Common myeloid progenitor, CD34-positive (primary cell): ENCODE measurements around the gene TAOK2.

Experiments
- CTCF ChIA-PET: fragments of 350-600 bp; sonication (Branson Sonifier 250); formaldehyde crosslinking; loops from one replicate; lab custom pipeline; 2021; ENCODE audit warnings: antibody characterized with exemption; lab: Charles Lee
- POLR2A ChIA-PET: fragments of 350-600 bp; sonication (Branson Sonifier 250); formaldehyde crosslinking; loops from one replicate; lab custom pipeline; 2021; ENCODE audit warnings: antibody characterized with exemption; lab: Charles Lee
- DNase-seq, 3 donors: peaks; one replicate each; pipeline versions ENCODE4 v3.0.0 to v3.0.0-alpha.2; 2013
- H3K27ac ChIP-seq, 2 experiments: 1 replicate in 1 of 2; 2 replicates in 1 of 2; pipeline ENCODE4 v1.7.0; 2013; ENCODE audit warnings: inconsistent platforms in 2 of 2, low read length in 2 of 2, mild to moderate bottlenecking in 2 of 2, low read depth in 1 of 2, moderate library complexity in 1 of 2; ENCODE audit not compliant: severe bottlenecking in 2 of 2, insufficient read depth in 1 of 2, poor library complexity in 1 of 2
- H3K27me3 ChIP-seq, 5 experiments: replicated peaks in 2 of 5; 1 replicate in 3 of 5; 2 replicates in 2 of 5; pipeline versions ENCODE4 v1.6.1 to v1.7.0; 2013; ENCODE audit warnings: low read length in 4 of 5, mild to moderate bottlenecking in 2 of 5, moderate library complexity in 2 of 5, inconsistent platforms in 1 of 5; ENCODE audit not compliant: insufficient read depth in 5 of 5, control insufficient read depth in 4 of 5
- H3K36me3 ChIP-seq, 4 experiments: 1 replicate in 2 of 4; 2 replicates in 2 of 4; pipeline versions ENCODE4 v1.6.1 to v1.7.0; 2013; ENCODE audit warnings: low read length in 3 of 4, control low read depth in 1 of 4, mild to moderate bottlenecking in 1 of 4; ENCODE audit not compliant: control insufficient read depth in 4 of 4, insufficient read depth in 4 of 4
- H3K4me1 ChIP-seq, 4 experiments: 1 replicate in 3 of 4; 2 replicates in 1 of 4; pipeline versions ENCODE4 v1.6.1 to v1.7.1; 2013; ENCODE audit warnings: low read length in 3 of 4, mild to moderate bottlenecking in 3 of 4, control low read depth in 1 of 4, inconsistent platforms in 1 of 4, moderate library complexity in 1 of 4; ENCODE audit not compliant: control insufficient read depth in 4 of 4, insufficient read depth in 4 of 4; ENCODE audit errors: control extremely low read depth in 1 of 4
- H3K4me3 ChIP-seq, 7 experiments: 1 replicate in 4 of 7; 2 replicates in 3 of 7; pipeline versions ENCODE4 v1.5.1 to v1.7.0; 2013; ENCODE audit warnings: mild to moderate bottlenecking in 7 of 7, low read length in 6 of 7, moderate library complexity in 6 of 7, inconsistent platforms in 2 of 7, low read depth in 2 of 7, control low read depth in 1 of 7; ENCODE audit not compliant: insufficient read depth in 4 of 7, control insufficient read depth in 1 of 7; ENCODE audit errors: extremely low read depth in 1 of 7
- H3K9me3 ChIP-seq, 5 experiments: 1 replicate in 4 of 5; 2 replicates in 1 of 5; pipeline versions ENCODE4 v1.6.1 to v1.7.1; 2013; ENCODE audit warnings: low read length in 4 of 5, mild to moderate bottlenecking in 2 of 5, inconsistent platforms in 1 of 5, low read depth in 1 of 5, moderate library complexity in 1 of 5; ENCODE audit not compliant: control insufficient read depth in 4 of 5, insufficient read depth in 2 of 5; ENCODE audit errors: control extremely low read depth in 1 of 5
- WGBS: methylation state at CpG from one replicate; pipeline ENCODE4 v1.1.5; 2013; ENCODE audit not compliant: insufficient coverage; 5-methylcytosine and 5-hydroxymethylcytosine counted together

The TAOK2 gene

GRCh38 chr16:30023586-30023985 lies 49.9 kb downstream of the TAOK2 start:
- Histone ChIP-seq H3K36me3 (no peaks in the 10 kb centered on the region), H3K27ac (no peak overlapping the region), H3K4me1 (peaks cover 0 to 11% (median 7%) of the 10 kb centered on the region in 4 experiments), H3K27me3 (peaks cover 0 to 26% (median 10%) of the 10 kb centered on the region in 5 experiments), H3K9me3 (no peaks in the 10 kb centered on the region), H3K4me3 (no peak overlapping the region)
- no peak for DNase-seq
- ChIA-PET CTCF (interaction anchor here (0.9 to 2.5 kb wide), 4 partner anchors 9 to 216 kb away, joined by 3 to 18 read pairs (median 3); partner anchors contain the start of gene TLCD3B), POLR2A (no interaction called here)
- WGBS: 89% methylated on average over 11 of the region's 11 CpGs

DNA sequence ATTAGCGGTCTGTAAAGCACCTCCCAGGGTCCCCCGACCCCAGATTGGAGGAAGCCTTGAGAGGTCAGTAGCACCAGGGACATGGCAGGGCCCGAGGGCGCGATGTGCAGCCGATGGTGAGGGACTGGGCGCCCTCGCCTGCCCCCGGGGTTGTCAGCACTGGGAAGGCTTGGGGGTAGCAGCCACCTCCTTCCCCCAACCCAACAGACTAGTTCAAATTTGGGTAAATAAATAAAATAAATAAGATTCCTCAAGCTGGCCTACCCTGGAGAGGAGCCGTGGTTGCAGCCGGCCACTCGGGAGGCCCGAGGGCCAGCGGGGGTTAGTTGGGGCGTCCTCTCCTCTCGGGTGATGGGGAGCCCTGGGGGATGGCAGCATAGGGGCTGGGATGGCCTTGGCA lies 50.8 kb downstream of the TAOK2 start:
- Histone ChIP-seq H3K27me3 (peaks cover 0 to 34% (median 18%) of the 10 kb centered on the region in 5 experiments), H3K4me1 (peaks cover 0 to 11% (median 7%) of the 10 kb centered on the region in 4 experiments), H3K9me3 (no peaks in the 10 kb centered on the region), H3K36me3 (no peaks in the 10 kb centered on the region), H3K27ac (no peak overlapping the region), H3K4me3 (no peak overlapping the region)
- ChIA-PET POLR2A (no interaction called here), CTCF (interaction anchor here (0.8 kb wide), 1 partner anchor 25 kb away, joined by 3 read pairs; no protein-coding TSS in a partner anchor)
- WGBS: 79% methylated on average over 10 of the region's 16 CpGs
- no peak for DNase-seq

- Histone ChIP-seq H3K9me3 (no peaks in the 10 kb centered on the region), H3K36me3 (no peaks in the 10 kb centered on the region), H3K27ac (no peak overlapping the region), H3K4me1 (peaks cover 0 to 11% (median 7%) of the 10 kb centered on the region in 4 experiments), H3K27me3 (peaks cover 0 to 42% (median 23%) of the 10 kb centered on the region in 5 experiments), H3K4me3 (no peak overlapping the region)
- 86% methylated on average over 16 of the region's 20 CpGs for WGBS
- POLR2A ChIA-PET: no interaction called here
- no peak for DNase-seq
- CTCF ChIA-PET: no interaction called here
Measured at GRCh38 chr16:30025156-30025555, 51.5 kb downstream of the TAOK2 start.

DNA sequence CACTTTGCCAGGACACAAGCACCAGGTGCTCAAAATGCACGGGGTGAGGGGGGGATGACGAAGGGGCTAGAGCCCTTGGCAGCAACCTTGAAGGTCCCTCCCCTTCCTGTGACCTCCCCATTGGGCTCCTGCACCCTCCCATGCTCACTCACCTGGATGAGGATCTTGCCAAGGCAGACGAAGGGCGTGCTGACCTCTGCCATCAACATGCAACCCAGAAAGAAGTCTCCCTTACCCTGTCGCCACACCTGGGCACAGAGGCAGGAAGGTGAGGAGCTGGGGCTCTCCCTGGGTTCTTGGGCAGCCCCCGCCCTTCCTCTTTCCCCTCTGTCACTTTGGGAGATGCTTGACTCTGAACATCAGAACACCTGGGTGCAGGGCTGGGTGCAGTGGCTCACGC lies 51.9 kb downstream of the TAOK2 start:
- POLR2A ChIA-PET: no interaction called here
- CTCF ChIA-PET: no interaction called here
- Histone ChIP-seq H3K4me1 (peaks cover 0 to 13% (median 7%) of the 10 kb centered on the region in 4 experiments), H3K27ac (no peak overlapping the region), H3K36me3 (no peaks in the 10 kb centered on the region), H3K4me3 (no peak overlapping the region), H3K27me3 (peaks cover 0 to 46% (median 25%) of the 10 kb centered on the region in 5 experiments), H3K9me3 (no peaks in the 10 kb centered on the region)
- DNase-seq: no peak
- 93% methylated on average over 5 of the region's 7 CpGs for WGBS

GRCh38 chr16:30026449-30026848 lies 52.8 kb downstream of the TAOK2 start:
- ChIA-PET CTCF (no interaction called here), POLR2A (no interaction called here)
- peaks cover 0 to 54% (median 25%) of the 10 kb centered on the region in 5 experiments for H3K27me3 ChIP-seq
- peaks cover 0 to 13% (median 7%) of the 10 kb centered on the region in 4 experiments for H3K4me1 ChIP-seq
- 96% methylated on average over 14 of the region's 18 CpGs for WGBS
- no peaks in the 10 kb centered on the region for H3K36me3 ChIP-seq
- no peak overlapping the region for H3K4me3 ChIP-seq
- no peak for DNase-seq
- H3K9me3 ChIP-seq: no peaks in the 10 kb centered on the region
- no peak overlapping the region for H3K27ac ChIP-seq

DNA sequence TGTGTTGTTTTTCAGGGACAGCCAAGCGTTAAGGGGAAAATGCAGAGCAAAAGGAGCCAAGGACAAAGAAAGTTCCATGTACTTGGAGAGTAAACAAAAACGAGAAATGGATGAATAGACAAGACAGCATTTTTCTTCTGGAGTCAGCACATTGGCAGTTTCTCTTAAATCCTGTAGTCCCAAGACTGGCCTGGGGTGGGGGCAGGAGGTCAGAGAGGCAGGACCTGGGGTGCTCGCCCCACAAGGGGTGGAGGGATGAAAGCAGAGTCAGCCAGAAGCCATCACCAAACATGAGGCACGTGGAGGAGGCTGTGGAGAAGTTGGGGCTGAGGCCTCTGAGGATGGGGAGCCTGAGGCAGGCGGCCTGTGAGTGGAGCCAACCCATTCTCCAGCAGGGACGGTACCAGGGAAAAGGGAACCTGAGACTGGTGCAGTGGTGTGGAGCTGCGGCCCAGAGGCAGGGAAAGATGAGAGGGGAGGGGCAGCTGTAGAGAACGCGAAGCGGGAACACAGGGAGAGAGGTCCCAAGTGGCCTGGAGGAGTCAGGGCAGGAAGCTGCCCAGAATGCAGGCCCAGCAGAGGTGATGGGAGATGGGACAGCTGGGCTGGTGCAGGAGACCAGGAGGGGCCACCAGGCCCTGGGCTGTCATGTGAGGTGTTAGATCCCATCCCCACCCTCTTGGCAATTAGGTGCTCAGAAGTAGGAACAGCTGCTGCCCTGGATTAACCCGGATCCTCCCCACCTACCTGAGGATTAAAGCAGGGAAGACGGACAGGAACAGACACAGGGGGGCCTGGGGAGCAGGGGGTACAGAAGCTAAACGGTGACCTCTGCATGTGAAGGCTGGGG lies 54.1 kb downstream of the TAOK2 start:
- Histone ChIP-seq H3K36me3 (no peaks in the 10 kb centered on the region), H3K4me3 (no peak overlapping the region), H3K9me3 (no peaks in the 10 kb centered on the region), H3K27ac (no peak overlapping the region), H3K4me1 (peaks cover 0 to 12% (median 8%) of the 10 kb centered on the region in 4 experiments), H3K27me3 (peaks cover 0 to 65% (median 25%) of the 10 kb centered on the region in 5 experiments)
- CTCF ChIA-PET: interaction anchor here (0.7 to 1.6 kb wide), 5 partner anchors 9 to 28 kb away, joined by 3 to 5 read pairs (median 3); no protein-coding TSS in a partner anchor
- WGBS: 65% methylated on average over 12 of the region's 13 CpGs
- POLR2A ChIA-PET: no interaction called here
- DNase-seq: no peak
